Lung (tissue), 12 donors: ENCODE data around the gene DOCK2. TPM values are rescaled to one million over a fixed set of nuclear protein-coding genes. Genes with fewer than 3 reads are reported as not detected.

Experiments used
- ATAC-seq: fragments of 200-7000 bp; cut with Tn5 transposase; one replicate; pipeline ENCODE4 v1.9.1; 2020; ENCODE audit warnings: moderate number of reproducible peaks; ENCODE audit not compliant: insufficient read depth, low FRiP score
- DNase-seq, 3 donors: peaks; one replicate each; pipeline ENCODE4 v3.0.0-alpha.2; 2013 to 2017
- H3K27ac ChIP-seq, 2 donors: one replicate each; pipeline ENCODE4 v1.5.1; 2013; ENCODE audit warnings: mild to moderate bottlenecking in 2 of 2, moderate library complexity in 2 of 2, control low read depth in 1 of 2, inconsistent platforms in 1 of 2, low read depth in 1 of 2, low read length in 1 of 2
- H3K27me3 ChIP-seq, 3 donors: one replicate each; pipeline ENCODE4 v1.5.1; 2013; ENCODE audit warnings: low read length in 2 of 3; ENCODE audit not compliant: control insufficient read depth in 3 of 3, insufficient read depth in 3 of 3
- H3K36me3 ChIP-seq, 4 donors: one replicate each; pipeline ENCODE4 v1.5.1; 2013; ENCODE audit warnings: low read length in 4 of 4, mild to moderate bottlenecking in 1 of 4, moderate library complexity in 1 of 4; ENCODE audit not compliant: control insufficient read depth in 4 of 4, insufficient read depth in 4 of 4
- H3K4me1 ChIP-seq, 5 donors: one replicate each; pipeline ENCODE4 v1.5.1; 2013; ENCODE audit warnings: low read length in 5 of 5, mild to moderate bottlenecking in 2 of 5, moderate library complexity in 1 of 5; ENCODE audit not compliant: control insufficient read depth in 5 of 5, insufficient read depth in 5 of 5
- H3K4me3 ChIP-seq: one replicate; pipeline ENCODE4 v1.5.1; 2013; ENCODE audit warnings: mild to moderate bottlenecking, control low read depth, moderate library complexity
- H3K9ac ChIP-seq, 2 donors: one replicate each; pipeline ENCODE4 v1.5.1; 2013; ENCODE audit warnings: low read length in 2 of 2, control low read depth in 1 of 2; ENCODE audit not compliant: insufficient read depth in 1 of 2
- H3K9me3 ChIP-seq, 4 donors: one replicate each; pipeline ENCODE4 v1.5.1; 2013; ENCODE audit warnings: low read length in 3 of 4, mild to moderate bottlenecking in 1 of 4, moderate library complexity in 1 of 4; ENCODE audit not compliant: control insufficient read depth in 4 of 4, insufficient read depth in 3 of 4
- CTCF ChIP-seq: IDR thresholded peaks from 2 replicates; pipeline ENCODE4 v1.5.1; 2012; ENCODE audit warnings: mild to moderate bottlenecking; ENCODE audit errors: control extremely low read depth, extremely low read depth
- WGBS, 2 donors: extraction: QIAGEN DNeasy Blood & Tissue Kit; methylation state at CpG; one replicate each; pipeline ENCODE4 v1.1.7; 2013; 5-methylcytosine and 5-hydroxymethylcytosine counted together
- polyA plus RNA-seq, 2 donors: library from polyadenylated mRNA; stranded (reverse); fragments of 200-250 nt; gene quantifications; one replicate each; pipeline ENCODE4 v1.2.1, GENCODE V29; 2013
- total RNA-seq, 2 donors: library from RNA; depleted of rRNA in 1 of 2; stranded (reverse); fragments of >200 nt in 1 of 2; gene quantifications; one replicate each; pipeline ENCODE4 v1.2.1, GENCODE V29; 2014 to 2021
- donor health status: control.
- donor health status: control.
- donor health status: Bipolar disorder and iron deficiency.
- donor health status: healthy.
- donor health status: DM: yes; HTN: yes; CAD: no.

Gene DOCK2
- total and polyA plus RNA-seq, 4 donors = 9.6 to 66.6 (median 43.4) TPM

DNA sequence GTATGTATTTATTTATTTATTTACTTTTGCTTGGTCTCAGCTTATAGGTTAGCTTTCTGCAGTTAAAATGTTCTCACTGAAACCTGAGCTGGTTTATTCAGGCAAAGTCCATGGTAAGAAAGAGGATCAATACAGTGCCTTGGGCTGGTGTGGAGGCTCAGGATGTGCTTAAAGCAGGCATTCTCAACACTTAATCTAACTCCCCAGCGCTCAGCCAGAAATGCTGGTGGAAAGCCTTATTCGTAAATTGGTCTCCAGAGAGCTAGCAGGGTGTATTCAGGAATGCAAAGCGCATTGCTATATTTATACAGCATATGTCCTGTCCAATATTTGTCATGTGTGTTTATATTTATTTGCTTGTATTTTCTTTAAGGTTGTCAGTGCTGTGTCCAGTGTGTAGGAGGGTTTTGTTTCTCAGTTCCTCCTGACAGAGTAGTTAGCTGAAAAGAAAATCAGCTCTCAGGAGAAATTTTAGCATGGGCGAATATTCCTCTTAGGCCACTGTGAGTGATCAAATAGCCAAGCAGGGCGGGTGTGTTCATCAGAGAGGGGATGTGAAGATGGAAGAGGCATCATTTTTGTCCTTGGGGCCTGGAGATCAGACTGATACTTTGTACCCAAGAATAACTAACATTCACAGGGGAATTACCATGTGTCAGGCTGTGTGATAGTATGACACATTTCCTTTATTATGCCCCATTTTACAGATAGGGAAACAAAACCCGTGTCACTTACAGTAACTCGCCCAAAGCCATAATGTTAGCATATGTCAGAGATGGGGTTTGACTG is 65.8 kb downstream of the DOCK2 start:
- no peak for ATAC-seq
- peaks cover 0 to 12% (median 6%) of the 10 kb centered on the region in 5 donors for H3K4me1 ChIP-seq
- peak; percentile 30 to 61 (median 61) for DNase-seq
- H3K36me3 ChIP-seq = peaks cover 0 to 2% (median 0%) of the 10 kb centered on the region in 4 donors
- WGBS, 2 donors = 86 to 93% methylated on average over 7 of the region's 7 CpGs
- TF ChIP-seq CTCF = no peak
- H3K27ac ChIP-seq = no peak overlapping the region
- H3K9me3 ChIP-seq = peaks cover 0 to 2% (median 0%) of the 10 kb centered on the region in 4 donors
- no peak overlapping the region for H3K4me3 ChIP-seq
- no peak overlapping the region for H3K9ac ChIP-seq
- no peaks in the 10 kb centered on the region for H3K27me3 ChIP-seq

GRCh38 chr5:169703813-169704212 is 66.7 kb downstream of the DOCK2 start:
- Histone ChIP-seq H3K27me3 (no peaks in the 10 kb centered on the region), H3K4me1 (peaks cover 0 to 12% (median 6%) of the 10 kb centered on the region in 5 donors), H3K27ac (no peak overlapping the region), H3K36me3 (peaks cover 0 to 2% (median 0%) of the 10 kb centered on the region in 4 donors), H3K9me3 (no peaks in the 10 kb centered on the region), H3K9ac (no peak overlapping the region), H3K4me3 (no peak overlapping the region)
- TF ChIP-seq CTCF = no peak
- ATAC-seq (no peak), DNase-seq (no peak)
- 70 to 75% methylated on average over 2 of the region's 2 CpGs for WGBS, 2 donors

DNA sequence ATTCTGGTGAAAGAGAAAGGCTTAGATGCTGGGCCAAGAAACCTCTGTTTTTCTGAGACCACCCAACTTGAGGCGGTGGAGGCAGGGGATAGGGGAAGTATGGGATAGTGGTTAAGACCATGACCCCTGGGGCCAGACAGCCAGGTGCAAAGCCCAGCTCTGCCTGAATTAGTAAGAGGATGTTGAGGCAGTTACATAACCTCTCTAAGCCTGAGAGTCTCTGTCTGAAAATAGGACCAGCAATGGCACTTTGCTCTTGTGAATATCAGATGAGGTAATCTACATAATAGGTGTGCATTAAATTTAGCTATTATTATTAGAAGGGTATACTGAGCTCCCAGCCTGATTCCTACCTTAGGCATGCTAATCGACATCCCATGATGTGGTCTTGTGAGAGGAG is 68.2 kb downstream of the DOCK2 start:
- Histone ChIP-seq H3K27ac (no peak overlapping the region), H3K4me3 (no peak overlapping the region), H3K9me3 (no peaks in the 10 kb centered on the region), H3K27me3 (no peaks in the 10 kb centered on the region), H3K4me1 (peaks cover 0 to 12% (median 6%) of the 10 kb centered on the region in 5 donors), H3K9ac (no peak overlapping the region), H3K36me3 (no peaks in the 10 kb centered on the region)
- no peak for TF ChIP-seq CTCF
- WGBS, 2 donors = 82 to 90% methylated on average over 2 of the region's 2 CpGs
- DNase-seq (no peak), ATAC-seq (no peak)
